Neural crest cell (in vitro differentiated cells): ENCODE data around the gene CACYBP. TPM values are rescaled to one million over a fixed set of nuclear protein-coding genes. Genes with fewer than 3 reads are reported as not detected.
A peak's percentile ranks its signal among the peaks of the same experiment; 100 is the strongest.

ENCODE experiments used
- DNase-seq: peaks from one replicate; pipeline ENCODE4 v3.0.0; 2021; ENCODE audit warnings: low read depth, mixed read lengths, low spot score
- H3K27ac Mint-ChIP-seq: one replicate; pipeline ENCODE4 v1.8.0; 2021; ENCODE audit warnings: mild to moderate bottlenecking, mixed read lengths; ENCODE audit not compliant: unreplicated experiment
- H3K27me3 Mint-ChIP-seq: 2 replicates; pipeline ENCODE4 v1.8.0; 2021; ENCODE audit warnings: low read depth, mild to moderate bottlenecking, mixed read lengths
- H3K36me3 Mint-ChIP-seq: 2 replicates; pipeline ENCODE4 v1.8.0; 2021; ENCODE audit warnings: low read depth, mild to moderate bottlenecking, mixed read lengths
- H3K4me1 Mint-ChIP-seq: 2 replicates; pipeline ENCODE4 v1.8.0; 2021; ENCODE audit warnings: mixed read lengths
- H3K4me3 Mint-ChIP-seq: one replicate; pipeline ENCODE4 v1.8.0; 2021; ENCODE audit warnings: mild to moderate bottlenecking, mixed read lengths
- H3K9me3 Mint-ChIP-seq: 2 replicates; pipeline ENCODE4 v1.8.0; 2021; ENCODE audit warnings: mixed read lengths
- total RNA-seq: library from RNA; stranded (reverse); gene quantifications from 2 replicates; pipeline ENCODE4 v1.2.1, GENCODE V29; 2021
- TF ChIP-seq, protein P1 (sequence below): fragments of 200-600 bp; sonication (generic); conservative IDR thresholded peaks from 2 replicates; pipeline ENCODE4 v1.5.0; 2021; ENCODE audit warnings: antibody characterized with exemption, mild to moderate bottlenecking

CACYBP gene
- total RNA-seq, 1 donor from 2014 or later = 173 TPM

DNA sequence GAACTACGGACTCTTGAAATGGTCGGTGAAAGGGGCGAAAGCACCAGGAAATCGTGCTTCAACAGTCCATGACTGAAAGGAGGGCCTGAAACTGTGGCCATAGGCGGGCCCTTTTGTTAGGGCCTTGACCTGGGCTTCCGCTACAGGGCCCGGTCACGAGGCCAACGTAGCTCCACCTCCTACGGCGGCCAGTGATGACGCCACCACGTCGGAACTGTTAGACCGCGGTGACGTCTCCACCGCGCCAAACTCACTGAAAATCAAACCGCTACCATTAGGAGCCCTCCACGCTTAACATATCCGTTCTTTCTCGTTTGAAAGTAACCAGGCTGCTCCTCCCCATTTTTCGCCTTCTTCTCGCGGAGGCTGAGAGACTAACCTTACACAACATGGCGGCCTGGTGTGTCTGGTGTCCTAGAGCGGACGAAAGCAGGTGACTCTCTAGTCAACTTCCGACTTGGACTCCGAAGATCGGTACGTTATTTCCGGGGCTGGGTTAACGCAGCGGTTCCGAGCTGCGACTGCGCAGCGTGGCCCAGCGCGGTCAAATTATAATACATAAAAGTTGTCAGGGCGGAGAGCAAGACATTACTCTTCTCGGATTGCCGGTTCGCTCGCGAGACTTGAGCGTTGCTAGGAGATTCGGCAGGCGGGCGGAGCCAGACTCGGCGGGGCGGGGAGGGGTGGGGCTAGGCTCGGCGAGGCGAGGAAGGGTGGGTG lies 371 bp upstream of the CACYBP start:
- Mint-ChIP-seq H3K27me3 (no peaks in the 10 kb centered on the region), H3K4me3 (no peak overlapping the region), H3K4me1 (peaks cover 26% of the 10 kb centered on the region), H3K36me3 (no peaks in the 10 kb centered on the region), H3K27ac (no peak overlapping the region), H3K9me3 (no peaks in the 10 kb centered on the region)
- DNase-seq = peak; percentile 93
- TF ChIP-seq, protein P1, sequence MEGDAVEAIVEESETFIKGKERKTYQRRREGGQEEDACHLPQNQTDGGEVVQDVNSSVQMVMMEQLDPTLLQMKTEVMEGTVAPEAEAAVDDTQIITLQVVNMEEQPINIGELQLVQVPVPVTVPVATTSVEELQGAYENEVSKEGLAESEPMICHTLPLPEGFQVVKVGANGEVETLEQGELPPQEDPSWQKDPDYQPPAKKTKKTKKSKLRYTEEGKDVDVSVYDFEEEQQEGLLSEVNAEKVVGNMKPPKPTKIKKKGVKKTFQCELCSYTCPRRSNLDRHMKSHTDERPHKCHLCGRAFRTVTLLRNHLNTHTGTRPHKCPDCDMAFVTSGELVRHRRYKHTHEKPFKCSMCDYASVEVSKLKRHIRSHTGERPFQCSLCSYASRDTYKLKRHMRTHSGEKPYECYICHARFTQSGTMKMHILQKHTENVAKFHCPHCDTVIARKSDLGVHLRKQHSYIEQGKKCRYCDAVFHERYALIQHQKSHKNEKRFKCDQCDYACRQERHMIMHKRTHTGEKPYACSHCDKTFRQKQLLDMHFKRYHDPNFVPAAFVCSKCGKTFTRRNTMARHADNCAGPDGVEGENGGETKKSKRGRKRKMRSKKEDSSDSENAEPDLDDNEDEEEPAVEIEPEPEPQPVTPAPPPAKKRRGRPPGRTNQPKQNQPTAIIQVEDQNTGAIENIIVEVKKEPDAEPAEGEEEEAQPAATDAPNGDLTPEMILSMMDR = no peak

DNA sequence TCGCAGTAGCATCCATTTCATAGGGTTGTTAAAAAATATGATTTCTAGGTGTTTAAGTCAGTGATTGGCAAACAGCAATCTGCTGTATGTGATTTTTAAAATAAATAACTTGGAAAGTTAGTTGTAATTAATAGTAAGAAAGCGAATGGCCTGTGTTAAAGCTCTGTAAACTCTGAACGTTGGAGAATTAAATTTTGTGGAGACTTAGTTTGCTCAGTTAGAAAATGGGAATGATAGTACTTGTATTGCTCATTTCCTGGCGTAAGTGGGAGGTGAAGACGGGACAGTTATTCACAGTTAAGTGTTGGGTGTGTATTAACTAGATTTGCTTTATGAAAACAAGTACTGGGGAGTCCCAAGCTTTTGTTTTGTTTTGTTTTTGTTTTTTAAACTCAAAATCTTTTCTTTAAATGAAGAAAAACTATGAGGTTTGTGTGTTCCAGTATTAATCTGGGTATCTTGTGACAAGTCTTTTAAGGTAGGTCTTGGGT lies 995 bp downstream of the CACYBP start:
- H3K27me3 Mint-ChIP-seq = no peaks in the 10 kb centered on the region

DNA sequence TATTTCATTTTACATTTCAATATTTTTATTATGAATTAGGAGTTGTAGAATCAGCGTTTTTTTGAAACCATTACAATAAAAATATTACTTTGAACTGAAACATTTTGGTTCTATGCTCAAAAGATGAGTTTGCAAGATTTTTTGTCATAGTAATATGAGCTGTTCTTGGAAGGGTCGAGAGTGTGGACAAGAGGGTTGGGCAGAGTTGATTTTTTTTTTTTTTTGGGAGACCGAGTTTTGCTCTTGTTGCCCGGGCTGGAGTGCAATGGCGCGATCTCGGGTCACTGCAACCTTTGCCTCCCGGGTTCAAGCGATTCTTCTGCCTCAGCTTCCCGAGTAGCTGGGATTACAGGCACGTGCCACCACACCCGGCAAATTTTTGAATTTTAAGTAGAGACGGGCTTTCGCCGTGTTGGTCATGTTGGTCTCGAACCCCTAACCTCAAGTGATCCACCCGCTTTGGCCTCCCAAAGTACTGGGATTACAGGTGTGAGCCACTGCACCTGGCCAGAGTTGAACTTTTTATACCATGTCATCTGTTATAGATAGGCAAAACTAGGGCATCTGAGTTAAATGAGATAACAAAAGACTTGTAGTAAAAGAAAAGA lies 3.3 kb downstream of the CACYBP start:
- Mint-ChIP-seq H3K27me3 (no peaks in the 10 kb centered on the region), H3K4me1 (peaks cover 23% of the 10 kb centered on the region), H3K4me3 (peak overlapping the region; percentile 28), H3K36me3 (peaks cover 8% of the 10 kb centered on the region), H3K9me3 (no peaks in the 10 kb centered on the region), H3K27ac (no peak overlapping the region)
- DNase-seq = no peak
- TF ChIP-seq, protein P1 = no peak

More for the DNA sequence above, 995 bp downstream of the CACYBP start:
- Mint-ChIP-seq H3K36me3 (peaks cover 6% of the 10 kb centered on the region), H3K27ac (peak overlapping the region; percentile 46), H3K4me3 (no peak overlapping the region), H3K9me3 (no peaks in the 10 kb centered on the region), H3K4me1 (peaks cover 26% of the 10 kb centered on the region)
- TF ChIP-seq, protein P1 = no peak
- no peak for DNase-seq

DNA sequence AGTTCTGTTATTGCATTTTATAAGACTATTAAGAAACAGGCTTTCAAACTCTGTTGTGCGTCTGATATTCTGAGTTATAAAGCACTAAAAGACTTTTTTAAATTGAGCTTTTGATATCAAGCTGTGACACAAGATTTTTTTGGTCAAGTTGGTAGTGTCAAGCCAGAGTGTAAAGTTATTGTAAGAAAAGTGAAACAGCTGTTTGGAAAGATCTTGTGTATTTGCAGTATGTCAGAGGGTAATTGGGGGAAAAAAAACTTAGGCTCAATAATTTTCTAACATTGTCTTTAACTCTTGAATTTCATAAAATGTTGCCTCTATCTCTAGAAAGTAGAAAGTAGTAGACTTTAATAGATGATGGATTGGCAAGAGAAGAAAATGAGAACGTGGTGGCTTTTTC lies 3.8 kb downstream of the CACYBP start:
- Mint-ChIP-seq H3K27ac (no peak overlapping the region), H3K27me3 (no peaks in the 10 kb centered on the region)

DNA sequence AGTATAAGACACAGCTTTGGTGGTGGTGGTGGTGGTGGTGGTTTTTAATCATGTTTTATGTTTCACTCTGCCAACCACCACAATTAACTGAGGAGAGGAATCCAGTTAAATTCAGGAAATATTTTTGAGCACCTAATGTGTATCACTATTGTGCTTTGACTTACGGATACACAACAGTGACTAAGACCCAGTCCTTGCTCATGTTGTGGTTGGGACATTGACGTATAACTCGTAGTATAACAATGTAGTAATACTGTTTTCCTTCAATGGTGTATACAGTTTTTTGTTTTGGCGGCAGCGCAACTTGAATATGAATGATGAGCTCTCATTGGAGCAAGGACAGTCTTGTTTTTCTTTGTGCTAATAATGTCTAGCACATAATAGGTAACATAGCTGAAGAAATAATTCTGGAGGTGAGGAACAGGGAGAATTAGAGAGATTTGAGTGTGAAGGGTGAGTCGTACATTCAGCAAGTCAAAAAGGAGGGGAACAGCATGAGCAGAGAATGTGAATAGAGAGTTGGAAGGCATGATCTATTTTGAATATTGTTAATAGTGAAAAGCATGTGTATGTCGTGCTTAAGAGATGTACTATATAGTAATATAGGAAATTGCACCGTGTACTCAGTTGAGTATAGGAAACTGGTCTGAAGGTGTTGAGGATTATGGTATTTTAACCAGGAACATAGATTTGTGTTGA lies 5.5 kb downstream of the CACYBP start:
- TF ChIP-seq, protein P1 = no peak

More for the DNA sequence above, 3.8 kb downstream of the CACYBP start:
- H3K4me3 Mint-ChIP-seq = peak overlapping the region; percentile 28
- DNase-seq = no peak
- H3K9me3 Mint-ChIP-seq = no peaks in the 10 kb centered on the region
- peaks cover 23% of the 10 kb centered on the region for H3K4me1 Mint-ChIP-seq
- TF ChIP-seq, protein P1 = no peak
- peaks cover 10% of the 10 kb centered on the region for H3K36me3 Mint-ChIP-seq

More for the DNA sequence above, 5.5 kb downstream of the CACYBP start:
- Mint-ChIP-seq H3K4me3 (no peak overlapping the region), H3K27ac (no peak overlapping the region), H3K27me3 (no peaks in the 10 kb centered on the region), H3K4me1 (peaks cover 23% of the 10 kb centered on the region), H3K36me3 (peaks cover 15% of the 10 kb centered on the region), H3K9me3 (no peaks in the 10 kb centered on the region)
- DNase-seq = no peak
